Right ventricle myocardium superior (tissue), 1 donor: ENCODE results near the gene MIGA1. TPM values are rescaled to one million over a fixed set of nuclear protein-coding genes. Genes with fewer than 3 reads are reported as not detected.
A peak's percentile ranks its signal among the peaks of the same experiment; 100 is the strongest.

Experiments used
- ATAC-seq: fragments of 200-7000 bp; cut with Tn5 transposase; one replicate; pipeline ENCODE4 v1.9.1; 2020; ENCODE audit warnings: mild to moderate bottlenecking; ENCODE audit not compliant: poor library complexity
- DNase-seq: peaks from one replicate; pipeline ENCODE4 v3.0.0-alpha.2; 2020
- intact Hi-C: fragments of 100-400 bp; cut with DNase I; formaldehyde crosslinking; loops from one replicate; pipeline ENCODE4 v1.11.2; 2022
- total RNA-seq: library from RNA; stranded (reverse); fragmentation: NEBNext Ultra II Directional; extraction: Animal tissue kit (Norgen Biotek cat#: 25700); gene quantifications from one replicate; pipeline ENCODE4 v1.2.1, GENCODE V29; 2021
- donor health status: DM: no; HTN: yes; CAD: no; lungs with severe emphysema.

Gene MIGA1
- total RNA-seq, 1 donor from 2014 or later = 8.7 TPM

DNA sequence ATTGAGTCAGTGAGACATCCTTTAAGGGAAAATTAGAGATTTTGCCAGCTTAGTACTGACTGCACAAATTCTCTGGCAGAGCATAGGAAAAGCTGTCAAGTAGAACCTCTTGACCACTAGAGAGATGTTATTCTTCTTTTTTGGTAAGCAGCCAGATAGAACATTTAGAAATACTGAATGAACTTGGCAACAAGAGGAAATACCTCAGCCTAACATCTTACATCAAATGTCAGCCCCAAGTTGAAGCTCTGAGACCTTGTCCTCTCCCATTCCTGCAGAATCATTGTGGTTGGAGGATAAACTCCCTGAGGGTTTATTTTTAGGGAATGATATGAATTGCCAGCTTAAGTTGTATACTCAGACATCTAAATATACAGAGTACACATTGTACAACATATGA is 53.5 kb downstream of the MIGA1 start:
- no peak for DNase-seq
- intact Hi-C loops = loop anchor here (5.0 kb wide), 1 partner anchor 59 kb away; no protein-coding TSS in a partner anchor
- peak; percentile 85 for ATAC-seq

GRCh38 chr1:77833521-77834100 is 54.2 kb downstream of the MIGA1 start:
- ATAC-seq = no peak
- DNase-seq = no peak
- intact Hi-C loops = loop anchor here (5.0 kb wide), 1 partner anchor 59 kb away; no protein-coding TSS in a partner anchor

DNA sequence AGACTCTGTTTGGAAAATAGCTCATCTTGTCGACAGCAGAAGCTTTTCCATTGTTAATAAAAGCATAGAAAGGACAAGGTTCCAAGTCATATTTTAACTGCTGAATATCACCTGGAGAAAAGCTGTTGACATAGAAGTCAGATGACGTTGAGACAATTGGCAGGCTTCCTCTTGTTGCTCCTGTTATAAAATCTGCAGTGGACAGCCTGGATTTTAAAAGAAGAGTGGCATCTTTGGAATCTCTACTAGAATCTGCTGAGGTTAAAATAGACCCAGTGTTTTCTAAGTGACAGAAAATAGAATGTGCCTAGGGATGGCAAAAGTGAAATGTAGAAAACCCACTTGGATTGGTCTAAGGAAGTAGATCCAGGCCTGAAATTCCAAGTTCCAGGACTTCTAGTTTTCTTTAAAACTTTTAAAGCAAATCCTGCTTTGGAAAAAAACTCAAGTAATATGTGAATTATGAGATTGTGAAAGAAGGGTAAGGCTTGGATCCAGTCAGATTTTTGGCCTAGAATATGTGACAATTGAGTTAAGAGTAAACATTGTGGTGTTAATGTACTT is 55.4 kb downstream of the MIGA1 start:
- intact Hi-C loops = loop anchor here (5.0 kb wide), 1 partner anchor 57 kb away; no protein-coding TSS in a partner anchor
- ATAC-seq (peak; percentile 52), DNase-seq (no peak)

DNA sequence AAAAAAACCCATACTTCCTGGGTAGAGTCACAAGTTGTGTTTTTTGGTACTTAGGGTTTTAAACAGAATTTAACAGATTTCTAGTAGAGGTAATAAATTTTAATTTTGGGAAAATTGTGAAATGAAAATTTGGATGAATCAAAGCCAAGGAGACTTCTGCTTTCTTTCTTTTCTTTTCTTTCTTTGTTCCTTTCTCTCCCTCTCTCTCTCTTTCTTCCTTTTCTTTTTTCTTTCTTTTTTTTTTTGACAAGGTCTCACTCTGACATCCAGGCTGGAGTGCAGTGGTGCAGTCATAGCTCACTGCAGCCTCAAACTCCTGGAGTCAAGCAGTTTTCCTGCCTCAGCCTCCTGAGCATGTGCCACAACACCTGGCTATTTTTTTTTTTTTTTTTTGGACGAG is 62.1 kb downstream of the MIGA1 start:
- DNase-seq (no peak), ATAC-seq (no peak)
- intact Hi-C loops = no loop called here

DNA sequence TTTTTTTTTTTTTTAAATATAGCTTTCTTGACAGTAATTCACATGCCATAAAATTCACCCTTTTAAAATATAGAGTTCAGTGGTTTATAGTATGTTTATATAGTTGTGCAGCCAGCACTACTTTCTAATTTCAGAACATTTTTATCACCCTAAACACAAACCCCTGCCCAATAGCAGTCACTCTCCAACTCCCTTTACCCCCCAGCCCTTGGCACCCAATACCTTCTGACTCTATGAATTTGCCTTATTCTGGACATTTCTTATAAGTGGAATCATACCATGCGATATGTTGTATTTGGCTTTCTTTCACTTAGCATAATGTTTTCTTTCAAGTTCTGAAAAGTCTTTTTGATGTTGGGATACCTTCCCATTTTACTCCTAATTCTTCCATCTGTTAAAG is 66.5 kb downstream of the MIGA1 start:
- intact Hi-C loops = no loop called here
- DNase-seq (no peak), ATAC-seq (no peak)

DNA sequence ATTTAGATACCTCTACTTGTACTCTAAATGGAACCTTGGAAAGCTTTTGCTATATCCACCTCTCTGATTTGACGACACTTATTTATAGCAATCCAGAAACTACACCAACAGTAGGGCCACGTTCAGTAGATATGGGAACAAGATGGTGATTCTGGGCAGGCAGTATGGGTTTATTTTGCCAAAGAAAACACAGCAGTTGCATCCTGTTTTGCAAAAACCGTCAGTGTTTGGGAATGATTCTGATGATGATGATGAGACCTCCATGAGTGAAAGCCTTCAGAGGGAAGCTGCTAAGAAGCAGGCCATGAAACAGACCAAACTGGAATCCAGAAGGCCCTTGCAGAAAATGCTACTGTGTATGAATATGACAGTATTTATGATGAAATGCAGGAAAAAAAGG is 67.5 kb downstream of the MIGA1 start:
- intact Hi-C loops = no loop called here
- no peak for DNase-seq
- ATAC-seq = no peak

- intact Hi-C loops = no loop called here
- DNase-seq (no peak), ATAC-seq (no peak)
Observed at GRCh38 chr1:77847621-77848080, 68.2 kb downstream of the MIGA1 start.

DNA sequence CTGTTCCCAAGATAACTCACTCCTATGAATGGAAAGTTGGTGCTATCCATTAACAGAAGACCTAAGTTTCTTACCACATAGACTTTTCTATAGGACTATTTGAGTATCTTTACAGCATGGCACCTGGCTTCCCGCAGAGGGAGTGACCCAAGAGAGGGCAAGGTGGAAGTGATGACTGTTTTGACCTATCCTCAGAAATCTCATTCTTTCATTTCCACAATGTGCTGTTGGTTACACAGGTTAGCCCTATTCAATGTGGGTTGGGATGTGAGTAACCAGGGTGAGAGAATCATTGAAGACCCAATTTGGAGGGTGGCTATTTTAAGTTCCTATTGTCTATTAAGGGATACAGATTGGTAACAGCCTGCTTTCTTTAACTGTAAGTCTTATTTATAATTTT is 70.6 kb downstream of the MIGA1 start:
- no peak for ATAC-seq
- intact Hi-C loops = no loop called here

DNA sequence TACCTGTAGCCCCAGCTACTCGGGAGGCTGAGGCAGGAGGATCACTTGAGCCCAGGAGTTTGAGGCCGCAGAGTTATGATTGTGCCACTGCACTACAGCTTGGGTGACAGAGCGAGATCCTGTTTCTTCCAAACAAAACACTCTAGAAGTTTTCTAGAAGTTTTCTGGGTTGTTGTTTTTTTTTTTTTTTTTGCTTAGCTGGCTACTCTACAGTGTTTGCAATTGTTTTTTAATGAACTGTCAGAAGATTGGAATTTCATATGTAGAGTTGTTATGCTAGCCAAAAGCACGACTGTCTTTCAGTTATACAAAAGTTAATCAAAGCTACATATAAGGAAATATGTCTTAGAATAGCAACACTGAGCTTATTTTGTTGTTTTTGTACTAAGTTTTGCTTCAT is 78.1 kb downstream of the MIGA1 start:
- ATAC-seq (no peak), DNase-seq (no peak)
- intact Hi-C loops = no loop called here

More for the DNA sequence above, 70.6 kb downstream of the MIGA1 start:
- no peak for DNase-seq

GRCh38 chr1:77858725-77859124 is 79.3 kb downstream of the MIGA1 start:
- intact Hi-C loops = no loop called here
- no peak for DNase-seq
- ATAC-seq = no peak

DNA sequence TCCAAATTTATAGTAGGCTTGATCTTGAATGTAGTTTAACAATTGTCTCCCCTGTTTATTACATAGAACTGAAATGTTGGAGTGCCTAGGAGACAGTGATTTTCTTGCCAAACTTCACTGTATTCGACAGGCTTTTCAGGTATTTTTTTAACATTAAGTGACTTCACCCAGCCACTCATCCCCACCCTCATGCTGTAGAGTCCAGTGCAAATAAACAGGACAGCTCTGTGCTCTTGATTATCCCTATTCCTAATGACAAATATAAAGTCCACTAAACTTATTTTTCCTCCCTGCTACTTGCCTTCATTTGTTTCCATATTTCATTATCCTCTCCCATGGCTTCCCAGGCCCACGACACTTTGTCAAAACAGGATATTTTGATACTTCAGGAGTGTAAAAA is 79.8 kb downstream of the MIGA1 start:
- intact Hi-C loops = no loop called here
- ATAC-seq (no peak), DNase-seq (no peak)

DNA sequence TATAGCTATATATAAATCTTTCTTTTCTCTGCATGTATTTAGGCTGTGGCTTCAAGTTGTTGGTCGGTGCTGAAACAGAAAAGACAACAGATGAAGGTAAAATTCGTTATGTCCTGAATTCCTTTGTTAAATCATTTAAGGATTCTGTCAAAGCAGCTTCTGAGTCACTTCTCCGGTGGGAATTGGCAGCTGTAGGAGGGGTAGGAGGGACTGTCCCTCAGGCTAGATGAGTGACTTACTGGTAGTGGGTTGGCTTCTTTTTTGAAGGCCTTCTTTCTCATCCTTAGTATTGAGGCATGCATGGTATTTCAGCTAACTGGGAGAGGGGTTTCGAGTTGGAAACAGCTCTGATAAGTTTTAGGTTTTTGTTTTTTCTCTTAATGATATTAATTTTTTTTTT is 86.8 kb downstream of the MIGA1 start:
- intact Hi-C loops = no loop called here
- DNase-seq (no peak), ATAC-seq (no peak)

- ATAC-seq (no peak), DNase-seq (no peak)
- intact Hi-C loops = no loop called here
Observed at GRCh38 chr1:77872645-77873044, 93.2 kb downstream of the MIGA1 start.

GRCh38 chr1:77873461-77873860 is 94.0 kb downstream of the MIGA1 start:
- no peak for DNase-seq
- ATAC-seq = no peak
- intact Hi-C loops = no loop called here

- ATAC-seq (no peak), DNase-seq (no peak)
Observed at GRCh38 chr1:77874804-77875445, 95.5 kb downstream of the MIGA1 start.

GRCh38 chr1:77876884-77877283 is 97.4 kb downstream of the MIGA1 start:
- ATAC-seq (no peak), DNase-seq (no peak)
- intact Hi-C loops = no loop called here

More at GRCh38 chr1:77874804-77875445, 95.5 kb downstream of the MIGA1 start:
- intact Hi-C loops = no loop called here

DNA sequence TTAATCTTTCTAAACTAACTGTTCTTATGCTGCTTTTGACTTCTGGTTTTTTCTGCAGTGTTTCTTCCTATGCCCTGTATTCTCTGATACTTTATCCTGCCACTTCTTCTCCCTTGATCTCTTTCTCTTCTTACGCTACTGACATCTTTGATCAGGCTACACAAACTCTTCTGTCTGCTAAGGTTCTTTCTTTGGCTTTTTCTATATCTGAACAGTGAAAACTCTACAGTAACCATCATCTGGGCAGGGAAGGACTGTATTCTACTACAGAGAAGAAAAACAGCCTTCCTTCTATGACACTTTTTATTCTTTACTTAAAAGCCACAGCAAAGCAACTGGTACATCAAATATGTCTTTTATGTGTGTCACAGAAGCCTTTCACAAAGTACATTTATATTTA is 101.6 kb downstream of the MIGA1 start:
- intact Hi-C loops = no loop called here
- ATAC-seq = no peak
- DNase-seq = no peak

DNA sequence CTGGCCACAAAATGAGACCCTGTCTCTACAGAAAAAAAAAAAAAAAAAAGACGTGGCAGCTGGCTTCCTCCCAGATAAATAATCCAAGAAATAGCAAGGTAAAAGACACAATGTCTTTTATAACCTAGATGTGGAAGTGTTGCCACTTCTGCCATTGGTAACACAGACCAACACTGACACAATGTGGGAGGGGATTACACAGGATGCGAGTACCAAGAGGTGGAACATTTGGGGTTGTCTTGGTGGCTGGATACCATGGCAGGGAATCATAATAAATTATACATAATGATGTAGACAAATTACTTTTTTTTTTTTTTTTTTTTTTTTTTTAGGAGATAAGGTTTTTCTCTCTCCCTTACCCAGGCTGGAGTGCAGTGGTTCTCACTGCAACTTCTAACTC is 103.0 kb downstream of the MIGA1 start:
- ATAC-seq (no peak), DNase-seq (no peak)
- intact Hi-C loops = no loop called here

DNA sequence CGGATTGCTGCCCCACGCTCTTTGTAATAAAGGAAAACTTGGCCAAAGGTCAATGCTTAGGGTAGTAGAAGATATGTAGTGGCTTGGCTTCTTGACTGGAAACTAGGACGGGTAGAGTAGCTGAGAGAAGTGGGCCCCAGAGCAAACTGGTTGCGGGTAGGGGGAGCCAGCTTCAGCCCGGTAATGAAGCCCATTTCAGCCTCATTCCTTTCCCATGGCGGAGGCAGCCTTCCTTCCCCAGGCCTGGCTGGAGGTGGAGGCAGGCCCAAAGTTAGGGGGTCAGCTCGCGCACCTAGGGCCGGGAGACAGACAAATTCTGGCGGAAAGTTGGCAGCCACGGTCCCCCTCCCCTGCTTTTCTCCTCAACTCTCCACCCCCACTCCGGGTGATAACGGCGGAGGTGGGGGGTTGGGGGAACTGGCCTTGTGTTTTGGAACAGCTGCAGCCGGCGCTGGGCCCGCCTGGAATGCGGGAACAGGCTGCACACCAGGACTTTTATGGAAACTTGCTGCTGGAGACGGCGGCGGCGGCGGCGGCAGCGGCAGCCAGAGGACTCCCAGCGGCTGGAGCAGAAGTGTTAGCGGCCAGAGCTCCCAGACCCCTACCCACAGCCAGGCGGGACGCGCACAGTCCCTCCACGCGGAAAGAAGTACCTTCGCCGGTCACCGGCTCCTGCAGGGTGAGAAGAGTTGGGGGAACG is 108.8 kb downstream of the MIGA1 start, which contains the start of gene NEXN:
Gene NEXN, plus strand, starts transcription at position 544 of the 700 bp plus-strand sequence. CDS start 27,483 bp downstream, outside the sequence.
- ATAC-seq (peak; percentile 88), DNase-seq (peak; percentile 92)
- intact Hi-C loops = no loop called here
